SU-DHL-6 (cell line): ENCODE measurements around the gene BEND5.

ENCODE experiments used
- H2AFZ ChIP-seq: fragments of 200-600 bp; sonication (generic); 2 replicates; pipeline ENCODE4 v1.6.1; 2014; ENCODE audit warnings: low read depth, mild to moderate bottlenecking, moderate library complexity, mixed read lengths, antibody characterized with exemption, low read length; ENCODE audit not compliant: severe bottlenecking
- H3F3A ChIP-seq: fragments of 200-600 bp; shearing (Covaris generic); 2 replicates; pipeline ENCODE4 v1.6.0; 2016; ENCODE audit warnings: antibody characterized with exemption, mild to moderate bottlenecking; ENCODE audit not compliant: insufficient read depth
- H3K27ac ChIP-seq: fragments of 200-600 bp; sonication (generic); 2 replicates; pipeline ENCODE4 v1.5.1; 2016; ENCODE audit warnings: low read depth, mild to moderate bottlenecking, low read length, moderate library complexity, mixed read lengths
- H3K27me3 ChIP-seq: fragments of 200-600 bp; sonication (generic), shearing (Covaris generic); 2 replicates; pipeline ENCODE4 v1.6.0; 2014; ENCODE audit warnings: mild to moderate bottlenecking, low read length
- H3K36me3 ChIP-seq: fragments of 200-600 bp; sonication (generic); 2 replicates; pipeline ENCODE4 v1.6.1; 2014; ENCODE audit warnings: mild to moderate bottlenecking, low read length, mixed read lengths
- H3K4me2 ChIP-seq: fragments of 300-600, 200-600 bp; shearing (Covaris generic), sonication (generic); 2 replicates; pipeline ENCODE4 v1.6.0; 2014; ENCODE audit warnings: low read length, low read depth, mild to moderate bottlenecking; ENCODE audit not compliant: poor library complexity, severe bottlenecking
- H3K4me3 ChIP-seq: fragments of 200-600 bp; sonication (generic); 2 replicates; pipeline ENCODE4 v1.5.1; 2014; ENCODE audit warnings: antibody characterized with exemption, low read length, mild to moderate bottlenecking, mixed read lengths; ENCODE audit not compliant: insufficient read depth, poor library complexity, severe bottlenecking
- H3K79me2 ChIP-seq: fragments of 200-600 bp; sonication (generic); 2 replicates; pipeline ENCODE4 v1.6.1; 2014; ENCODE audit warnings: mild to moderate bottlenecking, low read length, moderate library complexity; ENCODE audit not compliant: insufficient read depth
- H3K9ac ChIP-seq: fragments of 200-600 bp; sonication (generic); 2 replicates; pipeline ENCODE4 v1.7.0; 2014; ENCODE audit warnings: mild to moderate bottlenecking, low read length
- H3K9me2 ChIP-seq: fragments of 200-600 bp; sonication (generic); replicated peaks from 2 replicates; pipeline ENCODE4 v1.6.1; 2014; ENCODE audit warnings: low read length; ENCODE audit not compliant: insufficient read depth
- H3K9me3 ChIP-seq: fragments of 200-600 bp; sonication (generic); 2 replicates; pipeline ENCODE4 v1.6.1; 2014; ENCODE audit warnings: low read length, mixed read lengths; ENCODE audit not compliant: insufficient read depth
- H4K20me1 ChIP-seq: fragments of 200-600 bp; sonication (generic); 2 replicates; pipeline ENCODE4 v1.6.1; 2014; ENCODE audit warnings: low read depth, mild to moderate bottlenecking, antibody characterized with exemption, low read length, moderate library complexity, mixed read lengths
- EZH2phosphoT487 ChIP-seq: fragments of 200-600 bp; sonication (generic), shearing (Covaris generic); conservative IDR thresholded peaks from 2 replicates; pipeline ENCODE4 v1.6.1; 2018; ENCODE audit warnings: mild to moderate bottlenecking, antibody characterized with exemption, low read length, moderate library complexity, mixed read lengths
- TF ChIP-seq, protein P1 (sequence below): fragments of 200-600 bp; sonication (generic); IDR thresholded peaks from one replicate; pipeline ENCODE4 v1.5.1; 2017; ENCODE audit warnings: antibody characterized with exemption, mild to moderate bottlenecking, low read length, moderate library complexity; ENCODE audit not compliant: insufficient read depth, poor library complexity, severe bottlenecking

Gene BEND5

GRCh38 chr1:48683839-48684238 is 92.9 kb downstream of the BEND5 start:
- H3K27me3 ChIP-seq, result no peaks in the 10 kb centered on the region
- no peaks in the 10 kb centered on the region for H3K79me2 ChIP-seq
- H3K27ac ChIP-seq, result no peak overlapping the region
- H3K9me2 ChIP-seq, result no peaks in the 10 kb centered on the region
- no peaks in the 10 kb centered on the region for H3F3A ChIP-seq
- no peak for TF ChIP-seq EZH2phosphoT487
- TF ChIP-seq, protein P1, sequence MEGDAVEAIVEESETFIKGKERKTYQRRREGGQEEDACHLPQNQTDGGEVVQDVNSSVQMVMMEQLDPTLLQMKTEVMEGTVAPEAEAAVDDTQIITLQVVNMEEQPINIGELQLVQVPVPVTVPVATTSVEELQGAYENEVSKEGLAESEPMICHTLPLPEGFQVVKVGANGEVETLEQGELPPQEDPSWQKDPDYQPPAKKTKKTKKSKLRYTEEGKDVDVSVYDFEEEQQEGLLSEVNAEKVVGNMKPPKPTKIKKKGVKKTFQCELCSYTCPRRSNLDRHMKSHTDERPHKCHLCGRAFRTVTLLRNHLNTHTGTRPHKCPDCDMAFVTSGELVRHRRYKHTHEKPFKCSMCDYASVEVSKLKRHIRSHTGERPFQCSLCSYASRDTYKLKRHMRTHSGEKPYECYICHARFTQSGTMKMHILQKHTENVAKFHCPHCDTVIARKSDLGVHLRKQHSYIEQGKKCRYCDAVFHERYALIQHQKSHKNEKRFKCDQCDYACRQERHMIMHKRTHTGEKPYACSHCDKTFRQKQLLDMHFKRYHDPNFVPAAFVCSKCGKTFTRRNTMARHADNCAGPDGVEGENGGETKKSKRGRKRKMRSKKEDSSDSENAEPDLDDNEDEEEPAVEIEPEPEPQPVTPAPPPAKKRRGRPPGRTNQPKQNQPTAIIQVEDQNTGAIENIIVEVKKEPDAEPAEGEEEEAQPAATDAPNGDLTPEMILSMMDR, result no peak
- H3K36me3 ChIP-seq, result no peaks in the 10 kb centered on the region
- H4K20me1 ChIP-seq, result no peaks in the 10 kb centered on the region
- H3K9ac ChIP-seq, result no peak overlapping the region
- H2AFZ ChIP-seq, result no peak overlapping the region
- no peaks in the 10 kb centered on the region for H3K9me3 ChIP-seq
- no peak overlapping the region for H3K4me2 ChIP-seq
- H3K4me3 ChIP-seq, result no peak overlapping the region

DNA sequence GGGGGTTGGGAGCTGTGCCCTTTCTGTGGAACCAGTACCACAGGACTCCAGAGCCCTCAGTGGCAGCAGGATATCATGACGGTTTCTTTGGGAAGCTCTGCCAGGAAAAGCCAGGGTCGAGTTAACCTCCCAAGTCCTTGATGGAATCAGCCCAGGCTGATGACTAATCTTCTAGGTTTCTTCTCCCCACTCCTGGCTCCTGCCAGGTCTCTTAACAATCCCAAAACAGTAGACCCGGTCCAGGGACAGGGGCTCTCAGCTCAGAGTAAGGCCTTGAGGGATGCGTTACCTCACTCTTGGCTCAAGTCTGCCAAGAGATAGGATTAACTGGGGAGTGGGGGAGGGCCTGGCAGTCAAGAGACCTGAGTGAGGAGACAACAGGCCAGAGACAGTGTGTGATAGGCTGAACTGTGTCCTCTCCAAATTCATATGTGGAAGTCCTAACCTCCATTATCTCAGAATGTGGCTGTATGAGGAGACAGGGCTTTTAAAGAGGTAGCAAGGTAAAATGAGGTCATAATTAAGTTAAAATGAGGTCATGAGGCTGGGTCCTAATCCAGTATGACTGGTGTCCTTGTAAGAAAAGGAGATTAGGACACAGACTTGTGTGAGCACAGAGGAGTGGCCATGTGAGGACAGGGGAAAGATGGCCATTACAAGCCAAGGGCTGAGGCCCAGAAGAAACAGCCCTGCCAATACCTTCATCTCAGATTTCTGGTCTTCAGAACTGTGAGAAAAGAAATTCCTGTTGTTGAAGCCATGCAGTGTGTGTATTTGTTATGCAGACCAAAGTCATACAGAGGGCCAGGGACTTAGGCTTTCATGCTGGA is 95.0 kb downstream of the BEND5 start:
- Histone ChIP-seq H3K27ac (no peak overlapping the region), H3K27me3 (no peaks in the 10 kb centered on the region), H3K9ac (no peak overlapping the region), H3K79me2 (no peaks in the 10 kb centered on the region), H4K20me1 (no peaks in the 10 kb centered on the region), H3K4me3 (no peak overlapping the region), H3K36me3 (no peaks in the 10 kb centered on the region), H3K9me2 (no peaks in the 10 kb centered on the region), H3K4me2 (no peak overlapping the region), H2AFZ (no peak overlapping the region), H3F3A (no peaks in the 10 kb centered on the region), H3K9me3 (no peaks in the 10 kb centered on the region)
- no peak for TF ChIP-seq EZH2phosphoT487
- TF ChIP-seq, protein P1, result no peak

DNA sequence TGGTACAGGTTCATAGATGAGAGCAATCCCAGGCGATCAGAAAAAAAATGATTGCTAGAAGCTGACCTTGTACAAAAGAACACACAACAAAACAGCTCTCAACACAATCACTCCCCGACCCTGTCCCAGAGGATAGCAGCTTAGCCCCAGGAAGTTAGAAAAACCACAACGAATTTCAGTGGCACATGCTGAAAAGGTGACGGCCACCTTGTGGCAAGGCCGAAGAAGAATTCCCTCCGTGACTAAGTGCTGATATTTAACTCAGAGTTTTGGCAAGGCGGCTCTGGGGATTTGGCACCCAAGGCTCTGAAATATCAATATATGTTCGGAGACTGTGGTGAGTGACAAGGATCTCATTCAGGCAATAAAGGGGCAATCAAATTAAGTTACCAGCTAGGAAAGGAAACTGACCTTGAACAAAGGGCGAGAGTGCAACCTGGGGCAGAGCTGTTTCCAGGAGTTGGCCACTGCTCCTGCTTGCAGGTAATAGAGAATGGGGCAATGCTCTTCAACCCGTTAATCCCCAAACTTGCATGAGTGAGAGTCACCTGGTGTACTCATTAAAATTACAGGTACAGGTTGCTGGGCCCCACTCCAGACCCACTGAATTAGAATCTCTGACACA is 96.2 kb downstream of the BEND5 start:
- no peak overlapping the region for H3K9ac ChIP-seq
- H3F3A ChIP-seq, result no peaks in the 10 kb centered on the region
- H3K27ac ChIP-seq, result no peak overlapping the region
- no peaks in the 10 kb centered on the region for H3K27me3 ChIP-seq
- H3K9me2 ChIP-seq, result no peaks in the 10 kb centered on the region
- no peaks in the 10 kb centered on the region for H3K36me3 ChIP-seq
- no peak overlapping the region for H2AFZ ChIP-seq
- H3K9me3 ChIP-seq, result no peaks in the 10 kb centered on the region
- no peaks in the 10 kb centered on the region for H3K79me2 ChIP-seq
- TF ChIP-seq EZH2phosphoT487, result no peak
- TF ChIP-seq, protein P1, result no peak
- no peak overlapping the region for H3K4me3 ChIP-seq
- no peaks in the 10 kb centered on the region for H4K20me1 ChIP-seq
- no peak overlapping the region for H3K4me2 ChIP-seq
